T-helper 1 cell treated with Interleukin-12 subunit alpha and Interleukin-12 subunit beta and Interleukin-4 antibody, amounts not matched to agents 30 μg/mL and 1 μg/mL, for 36 hours (primary cell): ENCODE measurements around the gene TNS4.
"Not testable (repeated sequence)": the region's sequence is repeated elsewhere in the genome, so short reads cannot be mapped to it uniquely, and the experiment has no call there.

Source experiments
- H3K27ac Mint-ChIP-seq: one replicate; pipeline ENCODE4 v1.8.0; 2021; ENCODE audit warnings: mild to moderate bottlenecking, mixed read lengths
- H3K27me3 Mint-ChIP-seq: one replicate; pipeline ENCODE4 v1.8.0; 2021; ENCODE audit warnings: low read depth, mixed read lengths
- H3K36me3 Mint-ChIP-seq: one replicate; pipeline ENCODE4 v1.8.0; 2021; ENCODE audit warnings: low read depth, mixed read lengths
- H3K4me1 Mint-ChIP-seq: one replicate; pipeline ENCODE4 v1.8.0; 2021; ENCODE audit warnings: low read depth, mixed read lengths
- H3K4me3 Mint-ChIP-seq: one replicate; pipeline ENCODE4 v1.8.0; 2021; ENCODE audit warnings: mild to moderate bottlenecking, moderate library complexity, mixed read lengths
- H3K9me3 Mint-ChIP-seq: one replicate; pipeline ENCODE4 v1.8.0; 2021; ENCODE audit warnings: mixed read lengths

TNS4 gene

DNA sequence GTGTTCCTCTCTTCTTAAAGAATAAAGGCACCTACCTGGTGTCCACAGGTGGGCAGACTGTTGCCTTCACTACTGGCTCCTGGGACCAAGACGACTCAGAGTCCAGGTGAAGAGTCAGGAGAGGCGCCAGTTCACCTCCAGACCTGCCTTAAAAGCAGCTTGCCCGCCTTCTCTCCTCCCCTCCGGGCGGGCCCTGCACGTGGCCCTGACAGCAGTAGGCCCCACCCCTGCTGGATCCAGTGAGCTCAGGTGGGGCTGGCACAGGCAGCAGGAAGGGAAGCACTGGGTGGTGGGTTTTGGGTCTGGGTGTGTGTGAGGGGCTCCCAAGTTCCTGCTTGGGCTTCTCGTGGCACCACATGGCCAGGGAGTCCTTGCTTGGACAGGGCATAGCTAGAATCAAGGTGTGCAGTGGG lies at the start of gene TNS4:
TSS of gene TNS4 (minus strand) at position 125 of the 413 bp plus-strand sequence. CDS start 5,198 bp downstream, outside the sequence.
- H3K4me3 Mint-ChIP-seq, result no peak within 1 kb of the TSS
- peaks cover 3% of the 10 kb centered on the region for H3K36me3 Mint-ChIP-seq
- peaks cover 16% of the 10 kb centered on the region for H3K4me1 Mint-ChIP-seq
- no peak within 1 kb of the TSS for H3K27ac Mint-ChIP-seq
- no peaks in the 10 kb centered on the region for H3K9me3 Mint-ChIP-seq
- no peaks in the 10 kb centered on the region for H3K27me3 Mint-ChIP-seq

- Mint-ChIP-seq H3K9me3 (no peaks in the 10 kb centered on the region), H3K27me3 (no peaks in the 10 kb centered on the region), H3K36me3 (peaks cover 53% of the 10 kb centered on the region), H3K4me3 (no peak overlapping the region), H3K27ac (no peak overlapping the region), H3K4me1 (peaks cover 75% of the 10 kb centered on the region)
Measured at GRCh38 chr17:40550608-40551007, 49.2 kb upstream of the TNS4 start.

- Mint-ChIP-seq H3K27me3 (peaks cover 2% of the 10 kb centered on the region), H3K9me3 (no peaks in the 10 kb centered on the region), H3K27ac (peak overlapping the region; percentile 45), H3K4me3 (no peak overlapping the region), H3K36me3 (peaks cover 42% of the 10 kb centered on the region), H3K4me1 (peaks cover 63% of the 10 kb centered on the region)
Measured at GRCh38 chr17:40548982-40549685, 47.7 kb upstream of the TNS4 start.

DNA sequence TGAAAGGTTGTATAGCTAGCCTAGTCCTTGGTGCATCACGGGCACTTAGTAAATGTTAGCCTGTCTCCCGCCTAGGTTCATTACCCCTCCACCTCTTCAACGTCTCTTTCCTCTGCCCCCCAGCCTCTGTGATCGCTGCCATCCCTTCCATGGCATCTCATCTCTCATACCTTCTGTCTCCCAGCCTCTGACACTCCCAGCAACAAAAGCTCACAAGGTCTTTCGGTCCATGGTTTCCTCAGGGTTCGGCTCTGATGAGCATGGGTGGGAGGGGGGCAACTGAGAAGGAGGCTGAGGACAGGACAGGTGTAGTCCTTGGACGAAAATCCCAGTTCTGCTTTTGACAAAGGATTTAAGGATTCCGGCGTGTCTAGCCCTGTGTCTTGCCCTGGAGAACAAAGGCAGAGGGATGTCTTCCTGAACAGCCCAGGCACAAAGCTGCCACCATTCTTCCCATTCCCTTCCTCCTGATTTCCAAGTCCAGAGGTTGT lies 47.1 kb upstream of the TNS4 start:
- Mint-ChIP-seq H3K4me1 (peaks cover 57% of the 10 kb centered on the region), H3K9me3 (no peaks in the 10 kb centered on the region), H3K4me3 (no peak overlapping the region), H3K36me3 (peaks cover 36% of the 10 kb centered on the region), H3K27me3 (peaks cover 2% of the 10 kb centered on the region), H3K27ac (peak overlapping the region; percentile 61)

DNA sequence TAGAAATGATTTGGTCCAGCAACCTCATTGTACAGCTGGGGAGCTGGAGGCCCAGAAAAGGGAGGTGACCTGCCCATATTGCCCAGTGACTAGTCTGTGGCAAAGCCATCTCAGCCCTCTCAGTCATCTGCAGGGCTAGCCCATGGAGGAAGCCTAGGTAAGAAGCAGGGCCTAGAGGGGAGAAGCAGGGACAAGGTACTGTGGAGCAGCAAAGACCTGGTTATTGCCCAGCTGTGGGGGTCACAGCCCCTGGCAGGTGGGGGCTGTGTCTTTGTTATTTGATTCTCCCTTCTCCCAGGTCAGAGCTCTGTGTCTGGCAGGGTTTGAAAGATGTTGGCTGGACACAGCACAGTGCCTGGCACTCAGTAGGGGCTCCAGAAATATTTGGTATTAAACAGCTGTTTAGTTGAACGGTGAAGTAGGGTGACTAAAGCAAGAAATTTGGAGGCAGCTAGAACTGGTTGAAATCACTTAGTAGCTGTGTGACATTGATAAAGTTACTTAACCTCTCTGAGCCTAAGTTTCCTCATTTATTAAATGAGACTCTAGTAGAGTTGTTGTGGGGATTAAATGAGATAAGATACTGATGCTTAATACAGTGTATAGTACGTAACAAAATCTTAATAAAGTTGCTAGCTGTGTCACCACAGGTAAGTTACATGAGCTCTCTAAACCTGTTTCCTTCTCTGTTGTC lies 46.5 kb upstream of the TNS4 start:
- no peak overlapping the region for H3K4me3 Mint-ChIP-seq
- peaks cover 57% of the 10 kb centered on the region for H3K4me1 Mint-ChIP-seq
- H3K27ac Mint-ChIP-seq, result peak overlapping the region; percentile 61
- H3K9me3 Mint-ChIP-seq, result no peaks in the 10 kb centered on the region
- H3K27me3 Mint-ChIP-seq, result peaks cover 2% of the 10 kb centered on the region
- peaks cover 31% of the 10 kb centered on the region for H3K36me3 Mint-ChIP-seq

DNA sequence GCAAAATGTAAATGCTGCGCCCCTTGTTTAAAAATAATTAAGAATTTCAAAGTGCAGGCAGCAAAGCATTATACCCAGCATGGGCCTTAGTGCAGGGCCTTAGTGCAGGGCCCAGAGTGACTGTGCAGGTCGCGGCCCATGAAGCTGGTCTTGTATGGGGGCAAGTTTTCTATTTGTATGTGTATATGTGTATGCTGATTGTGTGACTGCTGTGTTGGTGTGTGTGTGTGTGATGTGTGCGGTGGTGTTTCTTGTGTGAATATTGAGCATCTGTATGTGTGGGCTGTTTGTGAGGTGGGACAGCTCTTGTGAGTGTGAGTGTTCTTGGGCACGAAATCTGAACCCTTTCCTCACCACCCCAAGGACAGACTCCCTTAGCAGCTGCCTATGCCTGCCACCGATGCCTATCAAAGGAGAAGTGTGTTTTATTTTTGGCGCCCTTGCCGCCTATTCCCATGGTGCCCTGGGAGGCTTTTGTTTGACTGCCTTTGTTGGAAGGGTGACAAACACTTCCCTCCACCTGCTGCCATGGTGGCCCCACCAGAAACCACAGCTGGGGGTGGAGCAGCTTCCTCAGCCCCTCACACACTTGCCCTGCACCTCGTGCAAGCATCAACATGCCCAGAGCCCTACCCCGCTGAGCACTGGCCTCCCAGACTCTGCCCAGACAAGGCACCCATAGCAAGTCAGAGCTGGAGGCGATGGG lies 45.8 kb upstream of the TNS4 start:
- H3K4me1 Mint-ChIP-seq, result peaks cover 56% of the 10 kb centered on the region
- H3K9me3 Mint-ChIP-seq, result no peaks in the 10 kb centered on the region
- H3K4me3 Mint-ChIP-seq, result peak overlapping the region; percentile 5
- peaks cover 2% of the 10 kb centered on the region for H3K27me3 Mint-ChIP-seq
- peaks cover 24% of the 10 kb centered on the region for H3K36me3 Mint-ChIP-seq
- peak overlapping the region; percentile 32 for H3K27ac Mint-ChIP-seq

- Mint-ChIP-seq H3K4me1 (peaks cover 61% of the 10 kb centered on the region), H3K36me3 (peaks cover 20% of the 10 kb centered on the region)
- H3K4me3 Mint-ChIP-seq, H3K27ac Mint-ChIP-seq, H3K9me3 Mint-ChIP-seq, H3K27me3 Mint-ChIP-seq: not testable (repeated sequence)
Measured at GRCh38 chr17:40546497-40546896, 45.1 kb upstream of the TNS4 start.

DNA sequence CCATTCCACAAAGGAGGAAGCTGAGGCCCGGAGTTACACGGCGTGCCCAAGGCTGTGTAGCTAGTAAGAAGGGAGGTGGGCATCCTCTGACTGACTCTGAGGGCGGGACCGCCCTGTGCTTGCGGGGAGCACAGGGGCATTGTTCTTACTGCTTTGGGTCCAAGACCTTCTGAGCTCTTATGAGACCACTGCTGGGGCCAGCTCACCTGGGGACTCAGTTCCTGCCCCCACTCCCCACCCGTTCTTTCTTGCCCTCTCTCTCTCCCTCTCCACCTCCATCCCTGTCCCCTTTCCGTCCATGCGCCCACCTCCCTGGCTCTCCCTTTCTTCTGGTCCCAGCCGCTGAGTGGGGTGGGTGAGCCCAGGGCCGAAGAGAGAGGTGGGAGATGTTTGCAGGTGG lies 44.2 kb upstream of the TNS4 start:
- Mint-ChIP-seq H3K27me3 (peaks cover 2% of the 10 kb centered on the region), H3K9me3 (no peaks in the 10 kb centered on the region), H3K4me1 (peaks cover 61% of the 10 kb centered on the region), H3K4me3 (no peak overlapping the region), H3K27ac (no peak overlapping the region), H3K36me3 (peaks cover 12% of the 10 kb centered on the region)

DNA sequence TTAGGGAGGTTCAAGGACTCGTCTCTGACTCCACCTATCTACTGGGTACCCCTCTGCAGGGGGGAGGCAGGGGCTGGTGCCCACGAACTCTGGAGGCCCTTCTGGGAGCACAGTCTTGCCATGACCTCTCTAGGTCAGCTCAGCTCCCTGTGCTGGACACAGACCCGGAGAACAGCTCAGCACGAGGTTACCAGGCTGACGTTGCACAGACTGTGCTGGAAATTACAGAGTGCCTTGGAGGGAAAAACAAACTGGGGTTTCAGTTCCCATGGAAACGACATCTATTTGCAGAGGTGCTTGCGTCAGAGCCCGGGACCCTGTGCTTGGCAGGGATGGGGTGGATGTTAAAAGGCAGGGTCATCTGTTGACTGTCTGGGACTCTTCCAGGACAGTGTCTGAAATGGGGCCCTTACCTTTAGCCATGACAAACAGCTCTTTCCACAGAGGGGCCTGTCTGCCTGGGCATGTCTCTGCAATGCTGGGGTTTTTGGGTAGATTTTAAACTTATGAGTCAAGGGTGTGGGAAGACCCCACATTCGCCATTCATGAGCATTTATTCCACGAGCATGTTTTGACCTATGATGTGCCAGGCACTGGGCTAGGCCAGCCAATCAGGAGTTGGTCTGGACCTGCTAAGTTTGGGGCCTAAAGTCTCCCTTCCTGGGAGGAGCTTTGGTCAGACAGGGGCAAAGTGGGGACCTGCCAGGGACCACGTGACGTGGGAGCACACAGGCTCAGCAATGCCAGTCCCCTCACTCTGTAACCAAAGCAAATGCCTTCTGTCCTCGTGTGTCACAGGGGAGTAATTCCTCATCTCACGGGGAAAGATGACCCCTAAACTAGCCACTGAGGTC lies 41.4 kb upstream of the TNS4 start:
- Mint-ChIP-seq H3K9me3 (no peaks in the 10 kb centered on the region), H3K36me3 (peaks cover 6% of the 10 kb centered on the region), H3K27ac (peak overlapping the region; percentile 38), H3K27me3 (peaks cover 2% of the 10 kb centered on the region), H3K4me1 (peaks cover 65% of the 10 kb centered on the region), H3K4me3 (no peak overlapping the region)

DNA sequence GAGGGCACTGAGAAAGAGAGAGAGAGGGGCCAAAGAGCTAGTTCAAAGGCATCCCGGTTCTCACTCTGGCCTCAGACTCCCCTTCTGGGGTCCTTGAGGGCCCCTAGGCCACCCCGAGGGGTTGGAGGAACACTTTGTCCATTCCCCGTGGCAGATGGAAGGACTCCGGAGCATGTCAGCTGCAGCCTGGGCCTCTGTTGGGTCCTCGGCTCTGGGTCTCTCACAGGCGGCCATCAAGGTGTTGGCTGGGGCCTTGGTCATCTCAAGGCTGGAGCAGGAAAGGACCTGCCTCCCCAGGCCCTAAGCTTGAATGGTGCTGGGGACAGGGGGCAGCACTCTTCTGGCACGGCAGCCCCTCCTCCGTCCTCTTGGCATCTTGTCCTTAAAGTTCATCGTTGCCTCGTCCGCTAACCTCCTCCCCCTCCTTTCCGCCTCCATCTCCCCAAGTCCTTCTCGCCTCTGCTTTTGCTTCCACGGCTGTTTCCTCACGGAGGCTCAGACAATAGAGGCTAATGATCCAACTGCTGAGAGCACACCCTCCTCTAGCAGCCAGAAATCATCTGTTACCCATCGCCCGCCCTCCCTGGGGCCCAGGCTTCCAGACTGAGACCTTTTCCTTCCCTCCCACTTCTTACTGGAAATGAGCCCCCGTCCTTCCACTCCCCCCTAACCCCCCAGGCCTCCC lies 40.6 kb upstream of the TNS4 start:
- H3K36me3 Mint-ChIP-seq, result peaks cover 9% of the 10 kb centered on the region
- H3K4me1 Mint-ChIP-seq, result peaks cover 64% of the 10 kb centered on the region
- peaks cover 2% of the 10 kb centered on the region for H3K27me3 Mint-ChIP-seq
- H3K9me3 Mint-ChIP-seq, result no peaks in the 10 kb centered on the region
- peak overlapping the region; percentile 61 for H3K4me3 Mint-ChIP-seq
- H3K27ac Mint-ChIP-seq, result peak overlapping the region; percentile 62

GRCh38 chr17:40541060-40541872 lies 39.8 kb upstream of the TNS4 start:
- Mint-ChIP-seq H3K9me3 (no peaks in the 10 kb centered on the region), H3K27me3 (peaks cover 2% of the 10 kb centered on the region), H3K4me1 (peaks cover 66% of the 10 kb centered on the region), H3K36me3 (peaks cover 6% of the 10 kb centered on the region), H3K27ac (peak overlapping the region; percentile 82), H3K4me3 (peak overlapping the region; percentile 69)

DNA sequence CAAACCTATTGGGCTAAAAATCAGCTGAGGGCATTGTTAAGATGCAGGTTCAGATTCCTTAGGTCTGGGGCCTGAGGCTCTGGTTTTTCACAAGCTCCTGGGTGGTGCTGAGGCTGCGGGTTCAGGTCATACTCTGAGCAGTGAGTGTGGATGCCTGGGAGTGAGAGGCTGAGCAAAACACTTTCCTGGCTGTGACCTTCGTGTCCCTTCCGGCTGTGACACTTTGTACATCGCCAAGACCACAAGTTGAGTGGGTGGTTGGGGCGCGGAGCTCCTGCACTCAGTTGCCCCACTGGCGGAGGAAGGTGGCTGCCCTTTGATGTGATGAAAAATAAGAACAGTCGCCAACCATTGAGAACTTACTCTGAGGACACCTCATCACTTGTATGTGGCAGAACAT lies 39.0 kb upstream of the TNS4 start:
- Mint-ChIP-seq H3K9me3 (no peaks in the 10 kb centered on the region), H3K27ac (peak overlapping the region; percentile 82), H3K36me3 (peaks cover 11% of the 10 kb centered on the region), H3K27me3 (peaks cover 2% of the 10 kb centered on the region), H3K4me3 (peak overlapping the region; percentile 69), H3K4me1 (peaks cover 72% of the 10 kb centered on the region)
